Measurements from ENCODE around the gene CD86. TPM values are rescaled to one million over a fixed set of nuclear protein-coding genes. Genes with fewer than 3 reads are reported as not detected.

Gene CD86
- total RNA-seq, 1 donor from 2014 or later = 2.7 TPM

GRCh38 chr3:122064326-122064725, 9.2 kb downstream of the CD86 start:
- intact Hi-C loops (cut with micrococcal nuclease) = no loop called here
- H3K4me1 Mint-ChIP-seq (ENCODE audit: low read depth) = peaks cover 13% of the 10 kb centered on the region
- no peak overlapping the region for H3K4me3 Mint-ChIP-seq
- H3K27ac Mint-ChIP-seq = no peak overlapping the region
- no peaks in the 10 kb centered on the region for H3K9me3 Mint-ChIP-seq
- DNase-seq (ENCODE audit: low spot score) = no peak
- peaks cover 5% of the 10 kb centered on the region for H3K27me3 Mint-ChIP-seq (ENCODE audit: insufficient read depth)
- peaks cover 4% of the 10 kb centered on the region for H3K36me3 Mint-ChIP-seq (ENCODE audit: low read depth)

- Mint-ChIP-seq H3K27me3 (ENCODE audit: insufficient read depth) (peaks cover 5% of the 10 kb centered on the region), H3K36me3 (ENCODE audit: low read depth) (peaks cover 4% of the 10 kb centered on the region), H3K27ac (peak overlapping the region; percentile 53), H3K9me3 (no peaks in the 10 kb centered on the region), H3K4me3 (no peak overlapping the region), H3K4me1 (ENCODE audit: low read depth) (peaks cover 13% of the 10 kb centered on the region)
- no peak for DNase-seq (ENCODE audit: low spot score)
- intact Hi-C loops (cut with micrococcal nuclease) = loop anchor here (5.0 kb wide), 1 partner anchor 36 kb away; no protein-coding TSS in a partner anchor
These were observed 11.4 kb downstream of the CD86 start for GRCh38 chr3:122066331-122067213.

- H3K4me1 Mint-ChIP-seq (ENCODE audit: low read depth) = peaks cover 13% of the 10 kb centered on the region
- no peak for DNase-seq (ENCODE audit: low spot score)
- peak overlapping the region; percentile 1 for H3K4me3 Mint-ChIP-seq
- H3K27ac Mint-ChIP-seq = peak overlapping the region; percentile 53
- H3K9me3 Mint-ChIP-seq = no peaks in the 10 kb centered on the region
- intact Hi-C loops (cut with micrococcal nuclease) = loop anchor here (5.0 kb wide), 1 partner anchor 35 kb away; no protein-coding TSS in a partner anchor
- H3K27me3 Mint-ChIP-seq (ENCODE audit: insufficient read depth) = peaks cover 5% of the 10 kb centered on the region
- H3K36me3 Mint-ChIP-seq (ENCODE audit: low read depth) = peaks cover 4% of the 10 kb centered on the region
These were observed 12.0 kb downstream of the CD86 start for GRCh38 chr3:122067214-122067550.

- intact Hi-C loops (cut with micrococcal nuclease) = loop anchor here (5.0 kb wide), 1 partner anchor 35 kb away; no protein-coding TSS in a partner anchor
- Mint-ChIP-seq H3K36me3 (ENCODE audit: low read depth) (peaks cover 4% of the 10 kb centered on the region), H3K27ac (peak overlapping the region; percentile 18), H3K9me3 (no peaks in the 10 kb centered on the region), H3K27me3 (ENCODE audit: insufficient read depth) (peaks cover 5% of the 10 kb centered on the region), H3K4me3 (peak overlapping the region; percentile 1), H3K4me1 (ENCODE audit: low read depth) (peaks cover 13% of the 10 kb centered on the region)
- DNase-seq (ENCODE audit: low spot score) = no peak
These were observed 12.6 kb downstream of the CD86 start for GRCh38 chr3:122067588-122068240.

- H3K27ac Mint-ChIP-seq = peak overlapping the region; percentile 87
- peaks cover 4% of the 10 kb centered on the region for H3K9me3 Mint-ChIP-seq
- peak overlapping the region; percentile 71 for H3K4me3 Mint-ChIP-seq
- peaks cover 62% of the 10 kb centered on the region for H3K4me1 Mint-ChIP-seq (ENCODE audit: low read depth)
- peak; percentile 43 for DNase-seq (ENCODE audit: low spot score)
- no peaks in the 10 kb centered on the region for H3K27me3 Mint-ChIP-seq (ENCODE audit: insufficient read depth)
- H3K36me3 Mint-ChIP-seq (ENCODE audit: low read depth) = peaks cover 8% of the 10 kb centered on the region
- intact Hi-C loops (cut with micrococcal nuclease) = loop anchor here (1.0 kb wide), 1 partner anchor 72 kb away; no protein-coding TSS in a partner anchor
These were observed 19.6 kb downstream of the CD86 start for GRCh38 chr3:122074621-122075265.

GRCh38 chr3:122076491-122077292, 21.5 kb downstream of the CD86 start:
- Mint-ChIP-seq H3K4me3 (peak overlapping the region; percentile 68), H3K36me3 (ENCODE audit: low read depth) (peaks cover 10% of the 10 kb centered on the region), H3K4me1 (ENCODE audit: low read depth) (peaks cover 81% of the 10 kb centered on the region), H3K9me3 (peaks cover 4% of the 10 kb centered on the region), H3K27me3 (ENCODE audit: insufficient read depth) (no peaks in the 10 kb centered on the region), H3K27ac (peak overlapping the region; percentile 87)
- DNase-seq (ENCODE audit: low spot score) = no peak
- intact Hi-C loops (cut with micrococcal nuclease) = loop anchor here (1.0 to 2.0 kb wide), 4 partner anchors 9 to 242 kb away; partner anchors contain the start of genes EAF2 and IQCB1

GRCh38 chr3:122077293-122078234, 22.4 kb downstream of the CD86 start:
- Mint-ChIP-seq H3K27me3 (ENCODE audit: insufficient read depth) (no peaks in the 10 kb centered on the region), H3K27ac (peak overlapping the region; percentile 87), H3K36me3 (ENCODE audit: low read depth) (peaks cover 10% of the 10 kb centered on the region), H3K4me3 (peak overlapping the region; percentile 68), H3K4me1 (ENCODE audit: low read depth) (peaks cover 90% of the 10 kb centered on the region), H3K9me3 (peaks cover 4% of the 10 kb centered on the region)
- intact Hi-C loops (cut with micrococcal nuclease) = loop anchor here (1.0 to 2.0 kb wide), 3 partner anchors 17 to 243 kb away; partner anchors contain the start of genes EAF2 and IQCB1
- DNase-seq (ENCODE audit: low spot score) = no peak

GRCh38 chr3:122078235-122078935, 23.2 kb downstream of the CD86 start:
- no peaks in the 10 kb centered on the region for H3K27me3 Mint-ChIP-seq (ENCODE audit: insufficient read depth)
- H3K36me3 Mint-ChIP-seq (ENCODE audit: low read depth) = peaks cover 9% of the 10 kb centered on the region
- peak overlapping the region; percentile 68 for H3K4me3 Mint-ChIP-seq
- intact Hi-C loops (cut with micrococcal nuclease) = no loop called here
- no peak for DNase-seq (ENCODE audit: low spot score)
- peak overlapping the region; percentile 87 for H3K27ac Mint-ChIP-seq
- H3K4me1 Mint-ChIP-seq (ENCODE audit: low read depth) = peaks cover 94% of the 10 kb centered on the region
- peaks cover 1% of the 10 kb centered on the region for H3K9me3 Mint-ChIP-seq

GRCh38 chr3:122079524-122080206, 24.5 kb downstream of the CD86 start:
- no peaks in the 10 kb centered on the region for H3K27me3 Mint-ChIP-seq (ENCODE audit: insufficient read depth)

GRCh38 chr3:122080207-122080587, 25.0 kb downstream of the CD86 start:
- Mint-ChIP-seq H3K4me1 (ENCODE audit: low read depth) (peaks cover 86% of the 10 kb centered on the region), H3K27ac (no peak overlapping the region), H3K27me3 (ENCODE audit: insufficient read depth) (no peaks in the 10 kb centered on the region), H3K36me3 (ENCODE audit: low read depth) (peaks cover 10% of the 10 kb centered on the region), H3K4me3 (no peak overlapping the region), H3K9me3 (no peaks in the 10 kb centered on the region)
- intact Hi-C loops (cut with micrococcal nuclease) = no loop called here
- no peak for DNase-seq (ENCODE audit: low spot score)

More at GRCh38 chr3:122079524-122080206, 24.5 kb downstream of the CD86 start:
- intact Hi-C loops (cut with micrococcal nuclease) = no loop called here
- H3K27ac Mint-ChIP-seq = peak overlapping the region; percentile 72
- no peaks in the 10 kb centered on the region for H3K9me3 Mint-ChIP-seq
- no peak for DNase-seq (ENCODE audit: low spot score)
- H3K4me3 Mint-ChIP-seq = peak overlapping the region; percentile 66
- H3K36me3 Mint-ChIP-seq (ENCODE audit: low read depth) = peaks cover 9% of the 10 kb centered on the region
- H3K4me1 Mint-ChIP-seq (ENCODE audit: low read depth) = peaks cover 86% of the 10 kb centered on the region
